ENCODE measurements around the gene PELO. TPM values are rescaled to one million over a fixed set of nuclear protein-coding genes. Genes with fewer than 3 reads are reported as not detected.

PELO gene
- total and polyA plus RNA-seq, 12 donors = 4.7 to 28.1 (median 21.1) TPM

- no peak for TF ChIP-seq CTCF (IDR thresholded peaks at IDR 0.05)
- ATAC-seq = no peak
- no peaks in the 10 kb centered on the region for H3K27me3 ChIP-seq
- H3K9me3 ChIP-seq = peaks cover 0 to 10% (median 4%) of the 10 kb centered on the region in 11 donors
- intact Hi-C loops (cut with DNase I) = no loop called here
- H3K4me3 ChIP-seq = no peak overlapping the region
- H3K27ac ChIP-seq = no peak overlapping the region
- no peaks in the 10 kb centered on the region for H3K36me3 ChIP-seq
- 76 to 79% methylated on average over 2 of the region's 2 CpGs for WGBS, 2 donors
- no peak for DNase-seq
- H3K4me1 ChIP-seq = peaks cover 0 to 7% (median 0%) of the 10 kb centered on the region in 9 donors
These were observed 42.9 kb downstream of the PELO start for GRCh38 chr5:52830650-52831049.

GRCh38 chr5:52831786-52832511 is 44.2 kb downstream of the PELO start:
- H3K27ac ChIP-seq = no peak overlapping the region
- H3K36me3 ChIP-seq = no peaks in the 10 kb centered on the region
- TF ChIP-seq CTCF (IDR thresholded peaks at IDR 0.05) = no peak
- DNase-seq (no peak), ATAC-seq (no peak)
- H3K9me3 ChIP-seq = peaks cover 0 to 10% (median 4%) of the 10 kb centered on the region in 11 donors
- H3K4me1 ChIP-seq = peaks cover 0 to 13% (median 3%) of the 10 kb centered on the region in 9 donors
- no peaks in the 10 kb centered on the region for H3K27me3 ChIP-seq
- intact Hi-C loops (cut with DNase I) = no loop called here
- 73 to 75% methylated on average over 2 of the region's 2 CpGs for WGBS, 2 donors
- H3K4me3 ChIP-seq = no peak overlapping the region

- 73 to 80% methylated on average over 2 of the region's 2 CpGs for WGBS, 2 donors
- no peak overlapping the region for H3K27ac ChIP-seq
These were observed 46.6 kb downstream of the PELO start for GRCh38 chr5:52834320-52834719.

GRCh38 chr5:52837068-52837467 is 49.4 kb downstream of the PELO start:
- H3K4me1 ChIP-seq = peaks cover 0 to 57% (median 10%) of the 10 kb centered on the region in 9 donors
- 42 to 51% methylated on average over 7 of the region's 7 CpGs for WGBS, 2 donors
- peak overlapping the region; percentile 10 to 78 (median 54) for H3K27ac ChIP-seq
- no peaks in the 10 kb centered on the region for H3K9me3 ChIP-seq
- no peaks in the 10 kb centered on the region for H3K27me3 ChIP-seq
- no peaks in the 10 kb centered on the region for H3K36me3 ChIP-seq
- peak overlapping the region in 2 of 10 donors; percentile 7 to 21 for H3K4me3 ChIP-seq
- intact Hi-C loops (cut with DNase I) = no loop called here
- peak in 4 of 9 donors; percentile 15 to 43 (median 33) for TF ChIP-seq CTCF (IDR thresholded peaks at IDR 0.05)
- DNase-seq (no peak), ATAC-seq (peak in 7 of 8 donors; percentile 45 to 73 (median 54))

More at GRCh38 chr5:52834320-52834719, 46.6 kb downstream of the PELO start:
- Histone ChIP-seq H3K4me3 (no peak overlapping the region), H3K36me3 (no peaks in the 10 kb centered on the region), H3K27me3 (no peaks in the 10 kb centered on the region), H3K9me3 (no peaks in the 10 kb centered on the region), H3K4me1 (peaks cover 0 to 37% (median 5%) of the 10 kb centered on the region in 9 donors)
- DNase-seq = no peak
- TF ChIP-seq CTCF (IDR thresholded peaks at IDR 0.05) = no peak
- no peak for ATAC-seq
- intact Hi-C loops (cut with DNase I) = no loop called here

Other genes with a start within 250 kb of the PELO start
- 10 to 100 TPM; 17.7 to 48.2 (median 25.4) TPM for gene ITGA1, start within 50 bp of the PELO start, total RNA-seq
- 10 to 100 TPM in 1 of 2 donors, 1 to 10 TPM in 1; 7.7 to 11.6 TPM for gene ITGA1, start within 50 bp of the PELO start, polyA plus RNA-seq
- 1 to 10 TPM in 4 of 10 donors, under 1 TPM in 6; 0.30 to 9.4 (median 0.92) TPM for gene ITGA2, start 201.4 kb downstream of the PELO start, total RNA-seq
- 1 to 10 TPM in 1 of 2 donors, under 1 TPM in 1; 0.22 to 1.3 TPM for gene ITGA2, start 201.4 kb downstream of the PELO start, polyA plus RNA-seq

All from heart right ventricle (tissue), 16 donors.